Prostate gland (tissue), 2 donors: Measurements from ENCODE around the gene TAF9.

ENCODE experiments used
- POLR2A ChIP-seq: fragments of 450-650 bp; IDR thresholded peaks from one replicate; pipeline ENCODE4 v1.6.1; 2016; ENCODE audit warnings: antibody characterized with exemption, mild to moderate bottlenecking
- TF ChIP-seq, protein P1 (sequence below), 4 experiments: fragments of 200-600 bp in 2 of 4; fragments of 450-650 bp in 2 of 4; sonication (generic) in 2 of 4; IDR thresholded peaks; 1 replicate in 3 of 4; 2 replicates in 1 of 4; pipeline ENCODE4 v1.5.1; 2016 to 2019; ENCODE audit warnings: antibody characterized with exemption in 4 of 4, mild to moderate bottlenecking in 2 of 4, moderate library complexity in 2 of 4

DNA sequence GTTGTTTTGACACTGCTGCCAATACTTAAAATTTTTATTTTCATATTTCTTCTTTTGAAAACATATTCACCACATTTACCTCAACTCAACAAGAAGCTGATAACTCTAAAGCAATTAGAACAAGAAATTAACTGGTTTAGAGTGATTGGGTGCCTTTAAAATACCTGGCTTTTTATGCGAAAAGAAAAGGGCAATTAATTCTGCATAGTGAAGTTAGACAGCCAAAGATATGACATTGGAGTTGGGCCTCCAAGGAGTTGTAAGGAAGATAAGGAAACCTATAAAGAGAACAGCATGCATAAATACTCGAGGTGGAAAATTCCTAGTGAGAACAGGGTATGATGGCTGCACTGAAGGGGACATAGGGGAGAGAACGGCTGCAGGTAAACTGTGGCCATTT lies 9.6 kb downstream of the TAF9 start:
- TF ChIP-seq, protein P1, sequence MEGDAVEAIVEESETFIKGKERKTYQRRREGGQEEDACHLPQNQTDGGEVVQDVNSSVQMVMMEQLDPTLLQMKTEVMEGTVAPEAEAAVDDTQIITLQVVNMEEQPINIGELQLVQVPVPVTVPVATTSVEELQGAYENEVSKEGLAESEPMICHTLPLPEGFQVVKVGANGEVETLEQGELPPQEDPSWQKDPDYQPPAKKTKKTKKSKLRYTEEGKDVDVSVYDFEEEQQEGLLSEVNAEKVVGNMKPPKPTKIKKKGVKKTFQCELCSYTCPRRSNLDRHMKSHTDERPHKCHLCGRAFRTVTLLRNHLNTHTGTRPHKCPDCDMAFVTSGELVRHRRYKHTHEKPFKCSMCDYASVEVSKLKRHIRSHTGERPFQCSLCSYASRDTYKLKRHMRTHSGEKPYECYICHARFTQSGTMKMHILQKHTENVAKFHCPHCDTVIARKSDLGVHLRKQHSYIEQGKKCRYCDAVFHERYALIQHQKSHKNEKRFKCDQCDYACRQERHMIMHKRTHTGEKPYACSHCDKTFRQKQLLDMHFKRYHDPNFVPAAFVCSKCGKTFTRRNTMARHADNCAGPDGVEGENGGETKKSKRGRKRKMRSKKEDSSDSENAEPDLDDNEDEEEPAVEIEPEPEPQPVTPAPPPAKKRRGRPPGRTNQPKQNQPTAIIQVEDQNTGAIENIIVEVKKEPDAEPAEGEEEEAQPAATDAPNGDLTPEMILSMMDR (IDR thresholded peaks at IDR 0.05), result no peak
- TF ChIP-seq POLR2A, result no peak
